ENCODE data around the gene WDFY4.

WDFY4 gene

GRCh38 chr10:48714088-48714487 is 29.4 kb downstream of the WDFY4 start:
- no peak for FAIRE-seq
- no peak for DNase-seq (ENCODE audit: insufficient read length, low spot score)
- TF ChIP-seq CTCF (IDR thresholded peaks at IDR 0.05; ENCODE audit: insufficient read depth, missing control alignments) = no peak

GRCh38 chr10:48716416-48716815 is 31.7 kb downstream of the WDFY4 start:
- no peak for FAIRE-seq
- TF ChIP-seq CTCF (IDR thresholded peaks at IDR 0.05; ENCODE audit: insufficient read depth, missing control alignments) = no peak
- DNase-seq (ENCODE audit: insufficient read length, low spot score) = no peak

- DNase-seq (ENCODE audit: insufficient read length, low spot score) (no peak), FAIRE-seq (no peak)
- TF ChIP-seq CTCF (IDR thresholded peaks at IDR 0.05; ENCODE audit: insufficient read depth, missing control alignments) = no peak
Observed at GRCh38 chr10:48720611-48721010, 35.9 kb downstream of the WDFY4 start.

DNA sequence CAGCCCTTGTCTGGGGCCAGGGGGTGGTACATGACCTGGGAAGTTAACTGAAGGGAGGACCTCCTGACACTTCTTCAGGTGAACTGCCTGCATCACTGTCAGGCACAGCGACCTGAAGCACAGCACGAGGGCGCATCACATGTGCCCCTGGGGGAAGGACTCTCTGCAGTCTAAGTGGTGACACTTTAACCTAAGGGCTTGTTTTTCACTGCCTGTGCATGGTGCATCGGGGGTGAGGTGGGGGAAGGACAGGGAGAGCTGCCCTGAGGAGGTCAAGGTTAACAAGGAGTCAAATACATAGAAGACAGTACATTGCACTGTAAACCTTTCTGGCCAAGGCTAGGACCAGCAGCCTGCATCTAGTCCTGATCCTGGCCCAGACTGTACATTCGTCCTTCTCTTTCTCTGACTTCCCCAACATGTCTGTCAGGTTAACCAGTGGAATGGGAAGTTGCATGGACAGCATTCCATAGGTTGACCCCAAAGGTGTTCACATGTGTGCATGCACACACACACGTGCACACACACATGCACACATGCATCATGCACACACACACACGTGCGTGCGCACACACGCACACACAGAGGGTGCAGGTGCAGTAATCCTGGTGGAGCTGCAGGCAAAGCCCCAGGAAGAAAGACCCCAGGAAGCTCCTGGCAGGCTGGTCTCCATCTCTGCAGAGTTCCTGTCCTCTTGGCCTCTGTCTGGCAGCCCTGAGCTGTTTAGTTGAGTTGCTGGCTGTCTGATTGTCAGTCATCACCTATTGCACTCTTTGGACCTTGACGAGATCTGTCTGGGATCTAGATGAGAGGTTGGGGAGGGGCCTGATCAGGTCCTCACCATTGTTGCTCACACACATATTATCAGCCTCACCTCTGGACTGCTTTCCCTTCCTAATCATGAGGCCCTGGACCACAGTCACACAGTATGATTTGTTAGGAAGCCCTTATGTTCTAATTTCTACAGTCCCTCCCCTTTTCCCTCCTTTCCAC is 37.8 kb downstream of the WDFY4 start:
- DNase-seq (ENCODE audit: insufficient read length, low spot score) (no peak), FAIRE-seq (no peak)
- TF ChIP-seq CTCF (IDR thresholded peaks at IDR 0.05; ENCODE audit: insufficient read depth, missing control alignments) = no peak

- no peak for TF ChIP-seq CTCF (IDR thresholded peaks at IDR 0.05; ENCODE audit: insufficient read depth, missing control alignments)
- DNase-seq (ENCODE audit: insufficient read length, low spot score) (no peak), FAIRE-seq (no peak)
Observed at GRCh38 chr10:48724127-48724526, 39.5 kb downstream of the WDFY4 start.

DNA sequence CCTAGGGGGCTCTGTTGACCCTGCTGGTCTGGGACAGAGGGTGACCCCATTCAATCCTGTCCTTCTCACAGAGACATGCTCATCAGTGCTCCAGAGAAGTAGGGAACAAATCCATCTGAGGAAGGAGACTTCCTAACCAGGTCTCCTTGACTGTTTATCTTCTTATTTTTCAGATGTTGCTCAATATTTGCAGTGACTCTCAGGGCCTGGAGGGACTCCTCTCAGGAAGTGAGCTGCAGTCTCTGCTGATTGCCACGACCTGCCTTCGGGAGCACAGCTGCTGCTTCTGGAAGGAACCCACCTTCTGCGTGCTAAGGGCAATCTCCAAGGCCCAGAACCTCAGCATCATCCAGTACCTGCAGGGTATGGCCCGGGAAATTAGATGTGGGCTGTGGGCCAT is 41.0 kb downstream of the WDFY4 start:
- FAIRE-seq (no peak), DNase-seq (ENCODE audit: insufficient read length, low spot score) (no peak)
- no peak for TF ChIP-seq CTCF (IDR thresholded peaks at IDR 0.05; ENCODE audit: insufficient read depth, missing control alignments)

DNA sequence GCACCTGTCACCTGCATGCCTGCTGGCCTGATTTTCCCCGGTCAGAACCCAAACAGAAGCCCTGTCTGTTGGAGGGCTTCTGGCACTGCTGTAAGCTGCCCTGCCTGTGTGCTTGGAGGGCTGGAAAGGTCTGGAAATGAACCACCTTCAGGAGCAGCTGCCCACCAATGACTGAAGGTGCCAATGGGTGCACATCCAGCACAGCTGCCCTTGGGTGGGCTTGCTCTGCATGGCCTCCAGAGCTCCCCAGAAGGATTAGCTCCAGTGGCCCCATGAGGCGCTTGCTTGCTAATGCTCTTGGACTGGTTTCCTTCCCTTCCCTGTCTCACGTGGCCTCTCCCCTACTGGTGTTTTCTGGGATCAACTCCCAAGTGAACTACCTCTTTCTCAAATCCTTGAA is 43.2 kb downstream of the WDFY4 start:
- FAIRE-seq = no peak
- no peak for TF ChIP-seq CTCF (IDR thresholded peaks at IDR 0.05; ENCODE audit: insufficient read depth, missing control alignments)

More for the DNA sequence above, 43.2 kb downstream of the WDFY4 start:
- no peak for DNase-seq (ENCODE audit: insufficient read length, low spot score)
